ENCODE results near the gene HERC3.

The HERC3 gene

GRCh38 chr4:88713782-88714181 lies 121.5 kb downstream of the HERC3 start:
- no peak for DNase-seq (ENCODE audit: insufficient read length, low spot score)
- FAIRE-seq: no peak

GRCh38 chr4:88718098-88718497 lies 125.8 kb downstream of the HERC3 start:
- FAIRE-seq: no peak

GRCh38 chr4:88719381-88719780 lies 127.1 kb downstream of the HERC3 start:
- FAIRE-seq: no peak
- no peak for DNase-seq (ENCODE audit: insufficient read length, low spot score)

More at GRCh38 chr4:88718098-88718497, 125.8 kb downstream of the HERC3 start:
- no peak for DNase-seq (ENCODE audit: insufficient read length, low spot score)

- FAIRE-seq (no peak), DNase-seq (ENCODE audit: insufficient read length, low spot score) (no peak)
Observed at GRCh38 chr4:88720451-88721428, 128.5 kb downstream of the HERC3 start.

GRCh38 chr4:88722276-88722780 lies 130.0 kb downstream of the HERC3 start:
- DNase-seq (ENCODE audit: insufficient read length, low spot score) (no peak), FAIRE-seq (no peak)

- FAIRE-seq (no peak), DNase-seq (ENCODE audit: insufficient read length, low spot score) (no peak)
Observed at GRCh38 chr4:88722828-88723227, 130.5 kb downstream of the HERC3 start.

- FAIRE-seq (no peak), DNase-seq (ENCODE audit: insufficient read length, low spot score) (no peak)
Observed at GRCh38 chr4:88724406-88724805, 132.1 kb downstream of the HERC3 start.

GRCh38 chr4:88725143-88725542 lies 132.9 kb downstream of the HERC3 start:
- DNase-seq (ENCODE audit: insufficient read length, low spot score) (no peak), FAIRE-seq (no peak)

GRCh38 chr4:88725986-88726385 lies 133.7 kb downstream of the HERC3 start:
- DNase-seq (ENCODE audit: insufficient read length, low spot score) (no peak), FAIRE-seq (no peak)

- DNase-seq (ENCODE audit: insufficient read length, low spot score) (no peak), FAIRE-seq (no peak)
Observed at GRCh38 chr4:88728146-88728545, 135.9 kb downstream of the HERC3 start.

- FAIRE-seq: no peak
- no peak for DNase-seq (ENCODE audit: insufficient read length, low spot score)
Observed at GRCh38 chr4:88729146-88729760, 137.0 kb downstream of the HERC3 start.

- FAIRE-seq (no peak), DNase-seq (ENCODE audit: insufficient read length, low spot score) (no peak)
Observed at GRCh38 chr4:88730811-88731210, 138.5 kb downstream of the HERC3 start.

- FAIRE-seq (no peak), DNase-seq (ENCODE audit: insufficient read length, low spot score) (no peak)
Observed at GRCh38 chr4:88731381-88731780, 139.1 kb downstream of the HERC3 start.

GRCh38 chr4:88732714-88733368 lies 140.6 kb downstream of the HERC3 start:
- FAIRE-seq (no peak), DNase-seq (ENCODE audit: insufficient read length, low spot score) (no peak)

GRCh38 chr4:88734403-88734949 lies 142.2 kb downstream of the HERC3 start:
- DNase-seq (ENCODE audit: insufficient read length, low spot score) (no peak), FAIRE-seq (no peak)

- FAIRE-seq (no peak), DNase-seq (ENCODE audit: insufficient read length, low spot score) (no peak)
Observed at GRCh38 chr4:88735564-88735963, 143.3 kb downstream of the HERC3 start.

GRCh38 chr4:88736264-88736663 lies 144.0 kb downstream of the HERC3 start:
- FAIRE-seq (no peak), DNase-seq (ENCODE audit: insufficient read length, low spot score) (no peak)

- peak; percentile 88 for FAIRE-seq
- peak; percentile 20 for DNase-seq (ENCODE audit: insufficient read length, low spot score)
Observed at GRCh38 chr4:88737307-88737941, 145.1 kb downstream of the HERC3 start.

GRCh38 chr4:88738180-88738579 lies 145.9 kb downstream of the HERC3 start:
- DNase-seq (ENCODE audit: insufficient read length, low spot score) (no peak), FAIRE-seq (no peak)

GRCh38 chr4:88742561-88742960 lies 150.3 kb downstream of the HERC3 start:
- DNase-seq (ENCODE audit: insufficient read length, low spot score) (no peak), FAIRE-seq (no peak)
